B cell (primary cell): ENCODE measurements around the gene DIAPH1. TPM values are rescaled to one million over a fixed set of nuclear protein-coding genes. Genes with fewer than 3 reads are reported as not detected.

Source experiments
- ATAC-seq: fragments of 200-7000 bp; cut with Tn5 transposase; one replicate; pipeline ENCODE4 v1.10.0; 2021; ENCODE audit warnings: low read depth, mild to moderate bottlenecking, moderate number of reproducible peaks, moderate library complexity
- CTCF ChIA-PET: fragments of 350-600 bp; sonication (Branson Sonifier 250); formaldehyde crosslinking; loops from one replicate; lab custom pipeline; 2021; ENCODE audit warnings: antibody characterized with exemption, inconsistent platforms; lab: Charles Lee
- POLR2A ChIA-PET: fragments of 350-600 bp; sonication (Branson Sonifier 250); formaldehyde crosslinking; loops from one replicate; lab custom pipeline; 2021; ENCODE audit warnings: antibody characterized with exemption; lab: Charles Lee
- DNase-seq: peaks from one replicate; pipeline ENCODE4 v3.0.0; 2013
- H2AFZ ChIP-seq: 2 replicates; pipeline ENCODE4 v1.6.1; 2012; ENCODE audit warnings: mild to moderate bottlenecking, low read depth, low read length; ENCODE audit not compliant: insufficient read depth, poor library complexity, severe bottlenecking
- H3K27ac ChIP-seq, 2 donors: 1 replicate in 1 of 2; 2 replicates in 1 of 2; pipeline ENCODE4 v1.5.1; 2012 to 2013; ENCODE audit warnings: low read length in 2 of 2, mild to moderate bottlenecking in 2 of 2, moderate library complexity in 1 of 2
- H3K27me3 ChIP-seq, 4 experiments: fragments of 200-600 bp in 1 of 4; sonication (generic) in 1 of 4; replicated peaks in 1 of 4; 1 replicate in 2 of 4; 2 replicates in 2 of 4; pipeline versions ENCODE4 v1.6.1 to v1.7.0; 2013 to 2016; ENCODE audit warnings: low read length in 3 of 4, mild to moderate bottlenecking in 2 of 4, mixed read lengths in 1 of 4, moderate library complexity in 1 of 4; ENCODE audit not compliant: insufficient read depth in 4 of 4, control insufficient read depth in 3 of 4; ENCODE audit errors: control extremely low read depth in 1 of 4
- H3K36me3 ChIP-seq, 2 experiments: replicated peaks in 1 of 2; 1 replicate in 1 of 2; 2 replicates in 1 of 2; pipeline versions ENCODE4 v1.6.1 to v1.7.1; 2013; ENCODE audit warnings: low read length in 1 of 2; ENCODE audit not compliant: insufficient read depth in 2 of 2, control insufficient read depth in 1 of 2; ENCODE audit errors: control extremely low read depth in 1 of 2, extremely low read depth in 1 of 2
- H3K4me1 ChIP-seq, 2 donors: fragments of 200-600 bp in 1 of 2; sonication (generic) in 1 of 2; 1 replicate in 1 of 2; 2 replicates in 1 of 2; pipeline versions ENCODE4 v1.5.1 to v1.6.1; 2013 to 2017; ENCODE audit warnings: low read length in 2 of 2; ENCODE audit not compliant: control insufficient read depth in 2 of 2, insufficient read depth in 2 of 2
- H3K4me2 ChIP-seq: replicated peaks from 2 replicates; pipeline ENCODE3; 2012; ENCODE audit warnings: mild to moderate bottlenecking, low read depth, low read length; ENCODE audit not compliant: poor library complexity, severe bottlenecking
- H3K4me3 ChIP-seq, 5 experiments: fragments of 200-600 bp in 1 of 5; sonication (generic) in 1 of 5; 1 replicate in 3 of 5; 2 replicates in 2 of 5; pipeline versions ENCODE4 v1.5.1 to v1.7.0; 2011 to 2016; ENCODE audit warnings: low read length in 4 of 5, mild to moderate bottlenecking in 4 of 5, low read depth in 2 of 5, control low read depth in 1 of 5, moderate library complexity in 1 of 5; ENCODE audit not compliant: insufficient read depth in 1 of 5; ENCODE audit errors: control extremely low read depth in 1 of 5, extremely low read depth in 1 of 5
- H3K79me2 ChIP-seq: fragments of 200-600 bp; sonication (generic); one replicate; pipeline ENCODE4 v1.6.0; 2016; ENCODE audit warnings: low read length; ENCODE audit not compliant: control insufficient read depth, insufficient read depth
- H3K9ac ChIP-seq: fragments of 200-600 bp; sonication (generic); 2 replicates; pipeline ENCODE4 v1.6.1; 2017; ENCODE audit warnings: mild to moderate bottlenecking, low read length, moderate library complexity
- H3K9me3 ChIP-seq, 3 donors: one replicate each; pipeline versions ENCODE4 v1.6.1 to v1.7.1; 2013; ENCODE audit warnings: low read length in 2 of 3; ENCODE audit not compliant: control insufficient read depth in 2 of 3, insufficient read depth in 1 of 3; ENCODE audit errors: control extremely low read depth in 1 of 3
- H4K20me1 ChIP-seq: 2 replicates; pipeline ENCODE4 v1.6.0; 2012; ENCODE audit warnings: mild to moderate bottlenecking, low read length; ENCODE audit not compliant: insufficient read depth, control insufficient read depth, poor library complexity, severe bottlenecking
- H3K27ac Mint-ChIP-seq: one replicate; pipeline ENCODE4 v1.8.0; 2021; ENCODE audit warnings: mixed read lengths
- H3K27me3 Mint-ChIP-seq: one replicate; pipeline ENCODE4 v1.8.0; 2021; ENCODE audit warnings: mixed read lengths
- H3K4me1 Mint-ChIP-seq: one replicate; pipeline ENCODE4 v1.8.0; 2021; ENCODE audit warnings: mixed read lengths
- H3K4me3 Mint-ChIP-seq: one replicate; pipeline ENCODE4 v1.8.0; 2021; ENCODE audit warnings: mixed read lengths
- H3K9me3 Mint-ChIP-seq: one replicate; pipeline ENCODE4 v1.8.0; 2022; ENCODE audit warnings: mixed read lengths; ENCODE audit not compliant: insufficient read depth
- CTCF ChIP-seq: fragments of 200-600 bp; IDR thresholded peaks from one replicate; pipeline ENCODE4 v1.8.0; 2022; ENCODE audit warnings: antibody characterized with exemption, mild to moderate bottlenecking
- EZH2 ChIP-seq: IDR thresholded peaks from 2 replicates; pipeline ENCODE4 v1.6.1; 2012; ENCODE audit warnings: borderline replicate concordance, low read depth, mild to moderate bottlenecking, moderate library complexity, low read length; ENCODE audit not compliant: insufficient read depth, poor library complexity, severe bottlenecking
- WGBS: methylation state at CpG from one replicate; pipeline ENCODE4 v1.1.5; 2013; ENCODE audit warnings: missing lambda C conversion rate; ENCODE audit not compliant: insufficient coverage; 5-methylcytosine and 5-hydroxymethylcytosine counted together
- intact Hi-C: fragments of 100-400 bp; cut with micrococcal nuclease; formaldehyde crosslinking; loops from one replicate; pipeline ENCODE4 v1.10.0; 2022
- polyA plus RNA-seq: library from polyadenylated mRNA; depleted of rRNA; stranded (reverse); fragments of >200 nt; gene quantifications from 2 replicates; pipeline ENCODE4 v1.2.3, GENCODE V29; 2012
- total RNA-seq, 2 donors: library from RNA; stranded (reverse); fragments of 120-200 nt in 1 of 2; gene quantifications; 1 replicate in 1 of 2; 2 replicates in 1 of 2; pipeline versions ENCODE4 v1.2.3 to v1.2.4, GENCODE V29; 2013 to 2022

The DIAPH1 gene
- total and polyA plus RNA-seq, 2 donors (not counting 1 experiment from before 2014, with no cell fraction given): 59.7 to 113 TPM

GRCh38 chr5:141512390-141512910 lies 106.3 kb downstream of the DIAPH1 start:
- Histone ChIP-seq H3K4me1 (peaks cover 58 to 89% of the 10 kb centered on the region in 2 donors), H4K20me1 (peaks cover 9% of the 10 kb centered on the region), H3K27me3 (no peaks in the 10 kb centered on the region), H3K36me3 (peaks cover 0 to 29% of the 10 kb centered on the region in 2 experiments), H3K79me2 (no peaks in the 10 kb centered on the region), H3K9me3 (peaks cover 0 to 13% (median 0%) of the 10 kb centered on the region in 3 donors), H3K9ac (peak overlapping the region; percentile 60), H2AFZ (peak overlapping the region; percentile 39), H3K27ac (peak overlapping the region in 1 of 2 donors; percentile 0), H3K4me2 (peak overlapping the region; percentile 86), H3K4me3 (peak overlapping the region; percentile 31 to 74 (median 60))
- WGBS: 12% methylated on average over 15 of the region's 28 CpGs
- POLR2A ChIA-PET: interaction anchor here (0.5 kb wide), 1 partner anchor 80 kb away, joined by 3 read pairs; no protein-coding TSS in a partner anchor
- Mint-ChIP-seq H3K4me3 (peak overlapping the region; percentile 92), H3K27me3 (no peaks in the 10 kb centered on the region), H3K4me1 (peaks cover 85% of the 10 kb centered on the region), H3K27ac (peak overlapping the region; percentile 56), H3K9me3 (peaks cover 3% of the 10 kb centered on the region)
- TF ChIP-seq CTCF (peak; percentile 85), EZH2 (no peak)
- ATAC-seq: peak; percentile 7
- CTCF ChIA-PET: interaction anchor here (0.6 to 12.8 kb wide), 20 partner anchors 11 to 192 kb away, joined by 3 to 176 read pairs (median 4); partner anchors contain the start of genes PCDHGA10, PCDHGA11, PCDHGA12 and PCDHGC3
- intact Hi-C loops: loop anchor here (2.0 kb wide), 2 partner anchors 20 to 192 kb away; partner anchors contain the start of gene TAF7
- peak; percentile 77 for DNase-seq
